Upper lobe of left lung (tissue), 6 donors: ENCODE data around the gene FAM24A. TPM values are rescaled to one million over a fixed set of nuclear protein-coding genes. Genes with fewer than 3 reads are reported as not detected.

ENCODE experiments used
- ATAC-seq, 2 donors: fragments of 200-7000 bp; cut with Tn5 transposase; one replicate each; pipeline ENCODE4 v1.9.1; 2022; ENCODE audit warnings: mild to moderate bottlenecking in 2 of 2, moderate library complexity in 2 of 2; ENCODE audit not compliant: low FRiP score in 2 of 2
- DNase-seq, 2 donors: peaks; one replicate each; pipeline ENCODE4 v3.0.0-alpha.2; 2019 to 2020
- H3K27ac ChIP-seq, 4 donors: fragments of 200-600 bp; sonication (generic); one replicate each; pipeline ENCODE4 v1.5.1; 2016 to 2019
- H3K27me3 ChIP-seq, 4 donors: fragments of 200-600 bp; sonication (generic); one replicate each; pipeline ENCODE4 v1.5.1; 2017 to 2019
- H3K36me3 ChIP-seq, 4 donors: fragments of 200-600 bp; sonication (generic); one replicate each; pipeline ENCODE4 v1.5.1; 2016 to 2019
- H3K4me1 ChIP-seq, 4 donors: fragments of 200-600 bp; sonication (generic); one replicate each; pipeline ENCODE4 v1.5.1; 2018 to 2019
- H3K4me3 ChIP-seq, 4 donors: fragments of 200-600 bp; sonication (generic); one replicate each; pipeline ENCODE4 v1.5.1; 2017 to 2019; ENCODE audit warnings: mild to moderate bottlenecking in 2 of 4, moderate library complexity in 1 of 4
- H3K9me3 ChIP-seq, 4 donors: fragments of 200-600 bp; sonication (generic); one replicate each; pipeline ENCODE4 v1.5.1; 2018 to 2019
- CTCF ChIP-seq, 6 experiments: fragments of 450-650 bp in 4 of 6; fragments of 200-600 bp in 2 of 6; sonication (generic) in 2 of 6; IDR thresholded peaks; one replicate each; pipeline ENCODE4 v1.5.1; 2016 to 2019; ENCODE audit warnings: antibody characterized with exemption in 6 of 6
- EP300 ChIP-seq, 4 donors: sonication (generic); formaldehyde crosslinking; IDR thresholded peaks; one replicate each; pipeline ENCODE4 v1.5.1; 2017; ENCODE audit warnings: antibody characterized with exemption in 4 of 4, control low read depth in 2 of 4
- POLR2A ChIP-seq, 4 donors: fragments of 450-650 bp; IDR thresholded peaks; one replicate each; pipeline ENCODE4 v1.5.1; 2016 to 2017; ENCODE audit warnings: antibody characterized with exemption in 4 of 4, mild to moderate bottlenecking in 2 of 4
- POLR2AphosphoS5 ChIP-seq, 2 donors: sonication (generic); formaldehyde crosslinking; IDR thresholded peaks; one replicate each; pipeline ENCODE4 v1.5.1; 2017; ENCODE audit warnings: antibody characterized with exemption in 2 of 2
- WGBS, 2 donors: methylation state at CpG; one replicate each; pipeline ENCODE4 v1.1.5; 2017 to 2018; 5-methylcytosine and 5-hydroxymethylcytosine counted together
- total RNA-seq, 6 donors: library from RNA; depleted of rRNA in 4 of 6; stranded (reverse); fragments of >200 nt in 4 of 6; gene quantifications; one replicate each; pipeline versions ENCODE4 v1.1.0 to v1.2.1, GENCODE V29; 2016 to 2021
- donor health status: DM: no; HTN: no; CAD: no; lungs with moderate emphysema.
- donor health status: DM: no; HTN: yes; CAD: no; lungs with severe emphysema.

The FAM24A gene
- total RNA-seq, 6 donors from 2014 or later = not detected

GRCh38 chr10:122962405-122962804, 52.0 kb downstream of the FAM24A start:
- Histone ChIP-seq H3K27me3 (no peaks in the 10 kb centered on the region), H3K9me3 (peaks cover 0 to 10% (median 4%) of the 10 kb centered on the region in 4 donors), H3K36me3 (no peaks in the 10 kb centered on the region), H3K4me3 (no peak overlapping the region), H3K27ac (no peak overlapping the region), H3K4me1 (no peaks in the 10 kb centered on the region)
- DNase-seq = no peak
- WGBS, 2 donors = 63 to 71% methylated on average over 3 of the region's 3 CpGs
- no peak for ATAC-seq
- TF ChIP-seq POLR2AphosphoS5 (IDR thresholded peaks at IDR 0.05) = no peak
- no peak for TF ChIP-seq POLR2A (IDR thresholded peaks at IDR 0.05)
- TF ChIP-seq EP300 (IDR thresholded peaks at IDR 0.05) = no peak
- no peak for TF ChIP-seq CTCF (IDR thresholded peaks at IDR 0.05)

Other genes starting within 250 kb of the FAM24A start
- gene C10orf120, start 210.8 kb upstream of the FAM24A start, total RNA-seq = not detected
- 1 to 10 TPM in 3 of 6 donors, under 1 TPM in 2, not detected in 1; 0.30 to 4.2 (median 1.1) TPM for gene CUZD1, start 64.8 kb upstream of the FAM24A start, total RNA-seq
- 10 to 100 TPM in 1 of 6 donors, 1 to 10 TPM in 5; 1.5 to 10.5 (median 3.4) TPM for gene FAM24B, start 31.0 kb upstream of the FAM24A start, total RNA-seq
- gene C10orf88, start 43.6 kb downstream of the FAM24A start, total RNA-seq = 1 to 10 TPM; 3.9 to 8.8 (median 5.4) TPM
- gene PSTK, start 69.8 kb downstream of the FAM24A start, total RNA-seq = 1 to 10 TPM; 1.4 to 6.2 (median 3.7) TPM
- 10 to 100 TPM in 4 of 6 donors, 1 to 10 TPM in 2; 4.9 to 19.4 (median 15.0) TPM for gene IKZF5, start 98.2 kb downstream of the FAM24A start, total RNA-seq
- gene ACADSB, start 98.4 kb downstream of the FAM24A start, total RNA-seq = 10 to 100 TPM; 10.4 to 48.2 (median 30.2) TPM
- not detected for gene HMX3, start 225.4 kb downstream of the FAM24A start, total RNA-seq
- gene HMX2, start 237.5 kb downstream of the FAM24A start, total RNA-seq = not detected
- 100 to 1,000 TPM in 1 of 6 donors, 10 to 100 TPM in 5; 41.0 to 138 (median 52.4) TPM for gene BUB3, start 243.8 kb downstream of the FAM24A start, total RNA-seq